Measurements from ENCODE around the gene DNAAF5.

DNA sequence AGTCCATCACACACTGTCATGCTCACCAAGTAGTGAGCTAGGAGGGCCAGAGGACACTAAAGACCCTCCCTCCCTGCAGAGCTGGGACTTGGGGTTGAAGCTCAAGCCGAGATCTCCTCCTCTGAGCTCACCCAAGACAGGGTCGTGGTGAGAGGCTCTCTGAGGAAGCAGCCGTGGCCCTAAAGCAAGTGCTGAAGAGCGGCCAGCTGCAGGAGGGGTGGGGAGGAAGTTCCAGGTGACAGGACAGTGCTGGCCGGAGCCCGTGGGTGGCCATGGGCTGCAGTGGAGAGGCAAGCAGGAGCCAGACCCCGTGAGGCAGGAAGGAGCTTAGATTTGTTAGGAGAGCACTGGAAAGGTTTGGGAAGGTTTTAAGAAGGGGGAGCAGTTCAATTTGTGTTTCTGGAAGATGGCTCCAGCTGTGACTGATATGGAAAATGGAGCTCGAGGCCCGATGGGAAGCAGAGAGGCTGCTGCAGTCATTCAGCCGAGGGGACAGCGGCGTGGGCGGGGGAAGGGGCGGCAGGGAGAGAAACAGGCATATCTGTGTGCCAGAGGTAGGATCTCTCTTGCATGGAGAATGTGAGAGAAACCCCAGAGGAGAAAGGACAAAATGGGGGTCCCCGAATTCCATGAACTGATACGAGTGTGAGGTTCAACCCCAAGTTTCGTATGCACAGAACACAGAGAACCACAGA, 26.9 kb upstream of the DNAAF5 start:
- TF ChIP-seq, protein P1, sequence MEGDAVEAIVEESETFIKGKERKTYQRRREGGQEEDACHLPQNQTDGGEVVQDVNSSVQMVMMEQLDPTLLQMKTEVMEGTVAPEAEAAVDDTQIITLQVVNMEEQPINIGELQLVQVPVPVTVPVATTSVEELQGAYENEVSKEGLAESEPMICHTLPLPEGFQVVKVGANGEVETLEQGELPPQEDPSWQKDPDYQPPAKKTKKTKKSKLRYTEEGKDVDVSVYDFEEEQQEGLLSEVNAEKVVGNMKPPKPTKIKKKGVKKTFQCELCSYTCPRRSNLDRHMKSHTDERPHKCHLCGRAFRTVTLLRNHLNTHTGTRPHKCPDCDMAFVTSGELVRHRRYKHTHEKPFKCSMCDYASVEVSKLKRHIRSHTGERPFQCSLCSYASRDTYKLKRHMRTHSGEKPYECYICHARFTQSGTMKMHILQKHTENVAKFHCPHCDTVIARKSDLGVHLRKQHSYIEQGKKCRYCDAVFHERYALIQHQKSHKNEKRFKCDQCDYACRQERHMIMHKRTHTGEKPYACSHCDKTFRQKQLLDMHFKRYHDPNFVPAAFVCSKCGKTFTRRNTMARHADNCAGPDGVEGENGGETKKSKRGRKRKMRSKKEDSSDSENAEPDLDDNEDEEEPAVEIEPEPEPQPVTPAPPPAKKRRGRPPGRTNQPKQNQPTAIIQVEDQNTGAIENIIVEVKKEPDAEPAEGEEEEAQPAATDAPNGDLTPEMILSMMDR (IDR thresholded peaks at IDR 0.05): no peak
- no peak for TF ChIP-seq POLR2A (IDR thresholded peaks at IDR 0.05)
